ENCODE measurements around the gene SETD6. TPM values are rescaled to one million over a fixed set of nuclear protein-coding genes. Genes with fewer than 3 reads are reported as not detected.
A peak's percentile ranks its signal among the peaks of the same experiment; 100 is the strongest.

SETD6 gene
- total and polyA plus RNA-seq, 2 of the 8 experiments (the other 6 are each of a cell fraction or from before 2014, with no cell fraction given) = 25.3 to 40.5 TPM

- Histone ChIP-seq H2BK20ac (ENCODE audit: low read length) (no peak overlapping the region), H3K4me3 (ENCODE audit: extremely low read depth in 1 of 4, insufficient read depth in 2 of 4, low read depth in 3 of 4, low read length in 4 of 4) (no peak overlapping the region), H4K8ac (ENCODE audit: extremely low read depth, insufficient read depth, low read length) (no peak overlapping the region), H3K56ac (replicated peaks; ENCODE audit: insufficient read length, low read depth, low read length) (no peak overlapping the region), H3K79me2 (ENCODE audit: control insufficient read depth in 1 of 2, insufficient read depth in 2 of 2, low read length in 2 of 2) (no peaks in the 10 kb centered on the region), H3K9me3 (ENCODE audit: insufficient read depth in 2 of 2, low read depth in 1 of 2, low read length in 1 of 2) (no peaks in the 10 kb centered on the region), H2AFZ (ENCODE audit: low read length) (no peak overlapping the region), H3K9ac (replicated peaks in 1 of 4; ENCODE audit: extremely low read depth in 1 of 4, low read depth in 3 of 4, low read length in 3 of 4) (no peak overlapping the region), H4K91ac (replicated peaks; ENCODE audit: insufficient read length, low read length) (no peak overlapping the region), H4K20me1 (replicated peaks in 1 of 2; ENCODE audit: control insufficient read depth in 1 of 2, insufficient read depth in 2 of 2, low read length in 2 of 2) (peaks cover 0 to 5% of the 10 kb centered on the region in 2 experiments), H3K4ac (replicated peaks; ENCODE audit: insufficient read length, low read depth, low read length) (no peak overlapping the region), H3K79me1 (ENCODE audit: low read depth, low read length) (no peaks in the 10 kb centered on the region), H2BK12ac (ENCODE audit: low read depth, low read length) (0 out of 2 replicates have a peak overlapping the region, but pooled peaks have one; percentile 17), H2BK15ac (ENCODE audit: low read length) (no peak overlapping the region), H2AK5ac (ENCODE audit: low read depth, low read length) (no peak overlapping the region), H3K4me2 (ENCODE audit: insufficient read depth in 1 of 2, low read depth in 2 of 2, low read length in 2 of 2) (peak overlapping the region; percentile 79 to 99; a peak in 2 of 4 replicates), H3K23me2 (ENCODE audit: low read depth, low read length) (peaks cover 20% of the 10 kb centered on the region), H2BK120ac (replicated peaks; ENCODE audit: low read depth, low read length) (no peak overlapping the region), H2BK5ac (ENCODE audit: low read depth, low read length) (no peak overlapping the region), H4K5ac (ENCODE audit: insufficient read length, low read depth, low read length) (no peak overlapping the region), H3K27me3 (replicated peaks in 1 of 4; ENCODE audit: control insufficient read depth in 3 of 4, extremely low read depth in 1 of 4, insufficient read depth in 3 of 4, low read length in 3 of 4) (peaks cover 0 to 8% (median 4%) of the 10 kb centered on the region in 4 experiments; a peak in 4 of 7 replicates), H3K27ac (ENCODE audit: low read depth, low read length) (no peak overlapping the region), H3K36me3 (ENCODE audit: control insufficient read depth in 2 of 4, insufficient read depth in 4 of 4, low read length in 3 of 4) (no peaks in the 10 kb centered on the region), H3K23ac (ENCODE audit: insufficient read length) (no peak overlapping the region), H3K18ac (ENCODE audit: extremely low read depth, low read length) (no peak overlapping the region), H3K14ac (ENCODE audit: insufficient read length) (no peak overlapping the region), H3K4me1 (replicated peaks in 1 of 4; ENCODE audit: control insufficient read depth in 3 of 4, insufficient read depth in 4 of 4, low read length in 3 of 4) (peaks cover 0 to 19% (median 12%) of the 10 kb centered on the region in 4 experiments; a peak in 6 of 7 replicates)
- 66% methylated on average over 8 of the region's 8 CpGs; no CpG with 5 or more reads in 1 of the 2 experiments for WGBS, 2 experiments (ENCODE audit: extremely low coverage in 1 of 2, insufficient coverage in 1 of 2, insufficient read length in 1 of 2, insufficient replicate concordance in 2 of 2, low coverage in 1 of 2, low lambda C conversion rate in 2 of 2, missing lambda C conversion rate in 1 of 2)
- FAIRE-seq = no peak
- CTCF ChIA-PET (ENCODE audit: partially characterized antibody) = interaction anchor here (1.2 to 2.0 kb wide), 5 partner anchors 9 to 166 kb away, joined by 3 to 7 read pairs (median 4); no protein-coding TSS in a partner anchor
- DNase-seq (ENCODE audit: low read depth in 1 of 2, low spot score in 2 of 2) = no peak
- TF ChIP-seq RBBP5 (IDR thresholded peaks at IDR 0.05; ENCODE audit: borderline replicate concordance, low read depth, low read length) (0 out of 2 replicates have a peak, but pooled peaks have one; percentile 5), MAX (IDR thresholded peaks at IDR 0.05) (no peak)
- POLR2A ChIA-PET (ENCODE audit: partially characterized antibody) = interaction anchor here (1.0 to 1.6 kb wide), 3 partner anchors 10 to 22 kb away, joined by 3 to 4 read pairs (median 4); no protein-coding TSS in a partner anchor
Observed at GRCh38 chr16:58502217-58502921, 12.9 kb upstream of the SETD6 start.
